ENCODE data around the gene CIITA.
A peak's percentile ranks its signal among the peaks of the same experiment; 100 is the strongest.

The CIITA gene

GRCh38 chr16:10850478-10850850 lies 26.5 kb upstream of the CIITA start:
- DNase-seq = no peak

- DNase-seq = no peak
These were observed 25.5 kb upstream of the CIITA start for GRCh38 chr16:10851512-10851911.

DNA sequence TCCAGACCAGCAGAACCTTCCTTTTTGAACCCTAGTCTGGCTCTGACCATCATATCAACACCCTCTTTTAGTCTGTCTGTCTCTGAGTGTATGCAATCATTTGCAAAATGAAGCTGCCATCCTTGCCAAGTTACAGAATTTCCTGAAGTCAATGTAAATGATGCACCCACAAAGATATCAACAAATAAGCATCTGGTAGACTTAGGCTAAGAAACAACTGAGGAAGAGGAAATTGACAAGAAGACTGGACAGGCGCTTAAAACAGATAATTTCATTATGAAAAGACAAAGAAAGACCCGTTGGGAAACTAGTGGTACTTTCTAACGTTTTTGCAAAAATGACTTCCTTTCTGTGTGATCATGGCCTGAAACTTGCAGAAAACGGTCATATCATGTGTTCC lies 24.7 kb upstream of the CIITA start:
- peak; percentile 74 for DNase-seq

GRCh38 chr16:10852948-10853347 lies 24.1 kb upstream of the CIITA start:
- no peak for DNase-seq

DNA sequence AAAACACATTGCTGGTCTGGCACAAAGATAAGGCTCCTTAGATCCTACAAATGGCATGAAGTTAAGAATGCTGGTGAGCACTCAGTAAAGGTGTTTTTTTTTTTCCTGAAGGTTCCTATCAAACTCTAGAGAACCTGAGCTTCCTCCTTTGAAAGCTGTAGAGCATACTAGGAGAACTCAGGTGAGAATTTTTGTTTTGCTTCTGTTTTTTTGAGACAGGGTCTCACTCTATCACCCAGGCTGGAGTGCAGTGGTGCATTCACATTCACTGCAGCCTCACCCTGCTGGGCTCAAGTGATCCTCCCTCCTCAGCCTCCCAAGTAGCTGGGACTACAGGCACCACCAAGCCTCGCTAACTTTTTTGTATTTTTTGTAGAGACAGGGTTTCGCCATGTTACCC lies 21.0 kb upstream of the CIITA start:
- DNase-seq = no peak

GRCh38 chr16:10858203-10858602 lies 18.8 kb upstream of the CIITA start:
- DNase-seq = no peak

DNA sequence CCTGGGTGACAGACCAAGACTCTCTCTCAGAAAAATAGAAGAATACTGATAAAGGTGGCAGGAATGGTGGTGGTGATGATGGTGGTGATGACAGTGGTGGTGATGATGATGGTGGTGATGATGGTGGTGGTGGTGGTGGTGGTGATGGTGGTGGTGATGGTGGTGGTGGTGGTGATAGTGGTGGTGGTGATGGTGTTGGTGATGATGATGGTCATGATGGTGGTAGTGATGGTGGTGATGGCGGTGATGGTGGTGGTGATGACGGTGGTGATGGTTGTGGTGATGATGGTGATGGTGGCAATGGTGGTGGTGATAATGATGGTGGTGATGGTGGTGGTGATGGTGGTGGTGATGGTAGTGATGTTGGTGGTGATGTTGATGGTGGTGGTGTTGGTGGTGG lies 18.0 kb upstream of the CIITA start:
- DNase-seq = no peak

GRCh38 chr16:10859658-10860057 lies 17.3 kb upstream of the CIITA start:
- no peak for DNase-seq

- DNase-seq = peak; percentile 71
These were observed 14.6 kb upstream of the CIITA start for GRCh38 chr16:10862438-10862837.

- DNase-seq = no peak
These were observed 10.7 kb upstream of the CIITA start for GRCh38 chr16:10865991-10866966.

- no peak for DNase-seq
These were observed 9.8 kb upstream of the CIITA start for GRCh38 chr16:10867199-10867598.

DNA sequence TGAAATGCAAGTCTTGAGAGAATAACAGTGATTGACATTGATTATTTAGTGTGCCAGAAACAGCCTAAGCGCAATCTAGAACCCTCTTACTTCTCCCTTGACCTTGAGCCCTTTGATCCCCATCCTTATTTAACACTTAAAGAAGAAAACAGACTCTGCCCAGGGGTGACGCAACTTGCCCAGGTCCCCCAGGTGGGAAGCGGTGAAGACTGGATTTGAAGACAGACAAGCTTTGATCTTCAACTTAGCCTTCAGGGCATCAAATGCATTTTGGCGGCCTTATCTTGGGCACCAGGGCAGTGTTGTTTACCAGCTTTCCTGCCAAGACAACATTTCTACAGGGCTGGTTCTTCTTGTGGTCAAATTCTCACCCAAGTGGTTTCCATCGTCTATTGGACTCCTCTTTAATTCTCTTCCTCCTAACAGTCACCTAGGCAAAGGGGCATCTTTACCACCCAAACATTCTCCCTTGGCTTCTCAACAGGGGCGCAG lies 8.9 kb upstream of the CIITA start:
- DNase-seq = peak; percentile 82

GRCh38 chr16:10868596-10869469 lies 8.2 kb upstream of the CIITA start:
- DNase-seq = peak; percentile 91

GRCh38 chr16:10870137-10870776 lies 6.7 kb upstream of the CIITA start:
- peak; percentile 71 for DNase-seq

DNA sequence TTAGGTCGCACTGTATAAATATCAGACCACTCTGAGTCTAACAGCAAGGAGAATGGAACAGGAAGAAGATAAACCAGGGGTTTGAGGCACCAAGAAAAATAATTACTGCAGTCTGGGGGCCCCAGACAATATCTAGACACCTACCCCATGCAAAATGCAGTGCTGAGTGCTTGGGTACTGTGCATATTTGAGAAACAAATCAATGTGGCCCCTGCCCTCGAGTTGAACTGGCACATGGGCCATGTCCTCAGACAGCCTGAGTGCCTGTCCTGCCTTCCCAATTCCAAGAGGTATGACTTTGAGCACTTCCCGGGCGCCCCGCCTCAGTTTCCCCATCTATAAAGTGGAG lies 6.2 kb upstream of the CIITA start:
- no peak for DNase-seq

- peak; percentile 91 for DNase-seq
These were observed 5.6 kb upstream of the CIITA start for GRCh38 chr16:10871157-10871991.

GRCh38 chr16:10876315-10876714 lies 687 bp upstream of the CIITA start:
- no peak for DNase-seq

DNA sequence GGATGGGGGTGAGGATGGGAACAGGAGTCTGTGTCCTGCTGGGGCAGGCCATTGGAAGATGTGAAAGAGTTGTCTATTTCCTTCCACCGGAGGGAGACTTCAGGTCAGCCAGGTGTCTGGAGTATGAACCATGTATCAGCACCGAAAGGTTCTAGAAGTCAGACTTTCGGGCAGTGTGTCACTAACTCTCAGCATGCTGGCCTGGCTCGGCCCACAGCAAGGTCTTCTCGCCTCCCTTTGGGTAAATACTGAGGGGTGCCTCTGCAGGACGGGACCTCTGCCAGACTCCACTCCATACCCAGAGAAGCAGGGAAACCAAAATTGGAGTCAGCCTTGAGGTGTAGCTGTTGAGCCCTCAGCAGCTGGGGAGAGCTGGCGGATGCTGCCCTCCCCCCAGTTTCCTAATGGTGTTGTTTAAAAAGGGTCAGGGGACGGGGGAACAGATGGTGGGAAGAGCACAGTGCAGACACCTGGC lies 507 bp downstream of the CIITA start:
- peak; percentile 35 for DNase-seq

GRCh38 chr16:10878328-10878643 lies 1.3 kb downstream of the CIITA start:
- no peak for DNase-seq

- DNase-seq = peak; percentile 73
These were observed 1.9 kb downstream of the CIITA start for GRCh38 chr16:10878644-10879501.

Measured in hematopoietic multipotent progenitor cell treated with erythropoietin and hydrocortisone succinate and interleukin-3 and kit ligand, for 4 days (in vitro differentiated cells).